Osteoblast (primary cell): ENCODE results near the gene LRBA. TPM values are rescaled to one million over a fixed set of nuclear protein-coding genes. Genes with fewer than 3 reads are reported as not detected.

ENCODE experiments used
- DNase-seq: peaks from one replicate; pipeline ENCODE4 v3.0.0; 2011; ENCODE audit warnings: low spot score, mixed read lengths; ENCODE audit not compliant: insufficient read length; ENCODE audit errors: missing footprints
- H2AFZ ChIP-seq: 2 replicates; pipeline ENCODE4 v1.6.0; 2011; ENCODE audit warnings: mild to moderate bottlenecking, low read length
- H3K27ac ChIP-seq: 2 replicates; pipeline ENCODE4 v1.5.1; 2011; ENCODE audit warnings: mild to moderate bottlenecking, low read depth, low read length, moderate library complexity
- H3K27me3 ChIP-seq: 2 replicates; pipeline ENCODE4 v1.6.0; 2012; ENCODE audit warnings: mild to moderate bottlenecking, control low read depth, inconsistent platforms, low read length, moderate library complexity; ENCODE audit not compliant: insufficient read depth
- H3K36me3 ChIP-seq: 2 replicates; pipeline ENCODE4 v1.5.1; 2011; ENCODE audit warnings: mild to moderate bottlenecking, low read length, control low read depth, moderate library complexity; ENCODE audit not compliant: insufficient read depth
- H3K4me1 ChIP-seq: 2 replicates; pipeline ENCODE4 v1.5.1; 2011; ENCODE audit warnings: mild to moderate bottlenecking, low read length, control low read depth, moderate library complexity; ENCODE audit not compliant: insufficient read depth
- H3K4me2 ChIP-seq: 2 replicates; pipeline ENCODE4 v1.6.0; 2011; ENCODE audit warnings: mild to moderate bottlenecking, low read length; ENCODE audit not compliant: insufficient read depth
- H3K4me3 ChIP-seq: fragments of 200-600 bp; sonication (generic); 3 replicates; pipeline ENCODE4 v1.5.1; 2012; ENCODE audit warnings: mild to moderate bottlenecking, low read length, inconsistent platforms; ENCODE audit not compliant: insufficient read depth
- H3K79me2 ChIP-seq: 2 replicates; pipeline ENCODE4 v1.6.0; 2012; ENCODE audit warnings: mild to moderate bottlenecking, low read length, control low read depth, inconsistent platforms; ENCODE audit not compliant: insufficient read depth
- H3K9me3 ChIP-seq: 2 replicates; pipeline ENCODE4 v1.5.1; 2011; ENCODE audit warnings: low read depth, low read length, control low read depth
- H4K20me1 ChIP-seq: 2 replicates; pipeline ENCODE4 v1.6.0; 2012; ENCODE audit warnings: mild to moderate bottlenecking, low read length, control low read depth; ENCODE audit not compliant: insufficient read depth
- total RNA-seq: library from RNA; depleted of rRNA; stranded (reverse); fragments of >200 nt; gene quantifications from 2 replicates; pipeline ENCODE4 v1.2.3, GENCODE V29; 2012
- TF ChIP-seq, protein P1 (sequence below): IDR thresholded peaks from 2 replicates; pipeline ENCODE4 v1.5.1; 2011; ENCODE audit warnings: mild to moderate bottlenecking, low read depth, low read length, moderate library complexity; ENCODE audit errors: extremely low read depth

Gene LRBA
- total RNA-seq, 1 donor: 67.3 TPM

DNA sequence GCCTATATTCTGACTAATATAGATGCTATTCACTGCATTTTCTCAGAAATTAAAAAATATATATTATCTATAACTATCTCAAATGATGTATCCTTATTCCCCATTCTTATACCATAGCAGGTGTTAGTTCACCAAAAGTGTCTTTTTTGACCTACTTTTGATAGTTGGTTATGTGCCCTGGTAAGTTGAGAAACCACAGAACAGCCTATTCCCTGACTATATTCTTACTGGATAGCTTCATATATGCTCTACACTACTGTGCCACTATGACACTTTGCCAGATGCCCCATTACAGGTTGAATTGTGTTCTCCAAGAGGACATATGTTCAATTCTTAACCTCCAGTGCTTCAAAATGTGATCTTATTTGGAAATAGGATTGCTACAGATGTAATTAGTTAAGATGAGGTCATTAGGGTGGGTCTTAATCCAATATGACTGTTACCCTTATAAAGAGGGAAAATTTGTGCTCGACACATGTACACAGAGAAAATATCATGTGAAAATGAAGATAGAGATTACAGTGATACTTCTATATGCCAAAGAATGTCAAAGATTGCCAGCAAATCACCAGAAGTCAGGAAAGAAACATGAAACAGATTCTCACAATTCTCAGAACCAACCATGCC is 76.1 kb downstream of the LRBA start:
- no peak for DNase-seq
- Histone ChIP-seq H3K27ac (no peak overlapping the region), H4K20me1 (no peaks in the 10 kb centered on the region), H3K27me3 (no peaks in the 10 kb centered on the region), H2AFZ (no peak overlapping the region), H3K4me3 (no peak overlapping the region), H3K4me1 (no peaks in the 10 kb centered on the region), H3K79me2 (peaks cover 2% of the 10 kb centered on the region), H3K9me3 (no peaks in the 10 kb centered on the region), H3K4me2 (no peak overlapping the region), H3K36me3 (no peaks in the 10 kb centered on the region)
- TF ChIP-seq, protein P1, sequence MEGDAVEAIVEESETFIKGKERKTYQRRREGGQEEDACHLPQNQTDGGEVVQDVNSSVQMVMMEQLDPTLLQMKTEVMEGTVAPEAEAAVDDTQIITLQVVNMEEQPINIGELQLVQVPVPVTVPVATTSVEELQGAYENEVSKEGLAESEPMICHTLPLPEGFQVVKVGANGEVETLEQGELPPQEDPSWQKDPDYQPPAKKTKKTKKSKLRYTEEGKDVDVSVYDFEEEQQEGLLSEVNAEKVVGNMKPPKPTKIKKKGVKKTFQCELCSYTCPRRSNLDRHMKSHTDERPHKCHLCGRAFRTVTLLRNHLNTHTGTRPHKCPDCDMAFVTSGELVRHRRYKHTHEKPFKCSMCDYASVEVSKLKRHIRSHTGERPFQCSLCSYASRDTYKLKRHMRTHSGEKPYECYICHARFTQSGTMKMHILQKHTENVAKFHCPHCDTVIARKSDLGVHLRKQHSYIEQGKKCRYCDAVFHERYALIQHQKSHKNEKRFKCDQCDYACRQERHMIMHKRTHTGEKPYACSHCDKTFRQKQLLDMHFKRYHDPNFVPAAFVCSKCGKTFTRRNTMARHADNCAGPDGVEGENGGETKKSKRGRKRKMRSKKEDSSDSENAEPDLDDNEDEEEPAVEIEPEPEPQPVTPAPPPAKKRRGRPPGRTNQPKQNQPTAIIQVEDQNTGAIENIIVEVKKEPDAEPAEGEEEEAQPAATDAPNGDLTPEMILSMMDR: no peak

DNA sequence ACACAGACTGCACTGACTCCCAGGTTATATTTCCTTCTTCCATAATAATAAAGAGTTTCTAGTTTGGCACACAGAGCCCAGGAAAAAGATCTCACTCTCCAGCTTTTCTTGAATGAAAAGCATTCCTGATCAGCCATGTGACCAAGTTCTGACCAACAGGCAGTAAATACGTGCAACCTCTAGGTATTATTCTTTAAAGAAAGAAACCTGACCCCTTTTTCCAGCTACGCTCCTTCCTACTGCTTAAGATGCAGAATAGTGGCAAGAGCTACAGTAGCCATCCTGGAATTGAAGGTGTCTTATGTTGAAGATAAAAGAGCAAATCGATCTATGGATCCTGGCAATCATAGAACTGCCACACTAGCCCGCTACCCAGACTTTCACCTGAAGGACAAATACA is 76.7 kb downstream of the LRBA start:
- H3K4me1 ChIP-seq: no peaks in the 10 kb centered on the region
- no peaks in the 10 kb centered on the region for H4K20me1 ChIP-seq
- no peak overlapping the region for H3K4me3 ChIP-seq
- no peaks in the 10 kb centered on the region for H3K9me3 ChIP-seq
- peaks cover 2% of the 10 kb centered on the region for H3K79me2 ChIP-seq
- TF ChIP-seq, protein P1: no peak
- H2AFZ ChIP-seq: no peak overlapping the region
- no peak overlapping the region for H3K27ac ChIP-seq
- no peak for DNase-seq
- H3K36me3 ChIP-seq: no peaks in the 10 kb centered on the region
- H3K4me2 ChIP-seq: no peak overlapping the region
- no peaks in the 10 kb centered on the region for H3K27me3 ChIP-seq

DNA sequence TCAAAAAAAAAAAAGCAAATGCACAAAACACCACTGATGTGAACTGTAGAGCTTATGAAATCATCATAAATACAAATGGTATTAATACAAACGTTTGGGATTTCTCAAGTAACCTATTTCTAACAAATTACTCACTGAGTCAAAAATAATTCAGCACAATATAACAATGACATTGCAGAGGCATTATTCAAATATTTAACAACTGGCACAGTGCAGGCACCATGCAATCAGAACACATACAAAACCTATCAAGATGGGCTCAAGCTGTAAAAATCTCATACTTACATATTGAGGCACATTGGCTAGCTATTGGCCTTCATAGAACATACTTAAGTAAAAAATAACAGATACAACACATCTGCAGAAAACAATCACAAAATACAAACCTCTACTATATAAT is 81.1 kb downstream of the LRBA start:
- Histone ChIP-seq H3K27ac (no peak overlapping the region), H3K79me2 (no peaks in the 10 kb centered on the region), H3K4me3 (no peak overlapping the region), H2AFZ (no peak overlapping the region), H3K9me3 (no peaks in the 10 kb centered on the region), H3K36me3 (no peaks in the 10 kb centered on the region), H4K20me1 (no peaks in the 10 kb centered on the region), H3K27me3 (no peaks in the 10 kb centered on the region), H3K4me1 (no peaks in the 10 kb centered on the region), H3K4me2 (no peak overlapping the region)
- no peak for DNase-seq
- TF ChIP-seq, protein P1: no peak

DNA sequence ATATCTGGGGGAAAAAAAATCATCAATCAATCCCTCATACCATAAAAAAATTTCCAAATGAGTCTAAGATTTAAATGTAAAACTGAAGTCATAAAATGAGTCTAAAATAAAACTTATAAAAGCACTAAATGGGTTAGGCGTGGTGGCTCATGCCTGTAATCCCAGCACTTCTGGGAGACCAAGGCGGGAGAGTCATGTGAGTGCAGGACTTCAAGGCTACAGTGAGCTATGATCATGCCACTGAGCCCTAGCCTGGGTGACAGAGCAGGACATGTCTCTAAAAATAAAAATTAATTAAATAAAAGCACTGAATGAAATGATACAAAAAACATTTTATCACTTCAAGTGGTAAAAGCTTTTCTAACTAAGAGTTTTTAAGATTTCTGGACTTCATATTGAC is 83.3 kb downstream of the LRBA start:
- TF ChIP-seq, protein P1: no peak

More for the DNA sequence above, 83.3 kb downstream of the LRBA start:
- Histone ChIP-seq H3K4me1 (no peaks in the 10 kb centered on the region), H3K9me3 (no peaks in the 10 kb centered on the region), H3K27ac (no peak overlapping the region), H4K20me1 (no peaks in the 10 kb centered on the region), H3K4me3 (no peak overlapping the region), H2AFZ (no peak overlapping the region), H3K27me3 (no peaks in the 10 kb centered on the region), H3K36me3 (no peaks in the 10 kb centered on the region), H3K4me2 (no peak overlapping the region), H3K79me2 (no peaks in the 10 kb centered on the region)
- DNase-seq: no peak
